ENCODE data around the gene PDSS2.

DNA sequence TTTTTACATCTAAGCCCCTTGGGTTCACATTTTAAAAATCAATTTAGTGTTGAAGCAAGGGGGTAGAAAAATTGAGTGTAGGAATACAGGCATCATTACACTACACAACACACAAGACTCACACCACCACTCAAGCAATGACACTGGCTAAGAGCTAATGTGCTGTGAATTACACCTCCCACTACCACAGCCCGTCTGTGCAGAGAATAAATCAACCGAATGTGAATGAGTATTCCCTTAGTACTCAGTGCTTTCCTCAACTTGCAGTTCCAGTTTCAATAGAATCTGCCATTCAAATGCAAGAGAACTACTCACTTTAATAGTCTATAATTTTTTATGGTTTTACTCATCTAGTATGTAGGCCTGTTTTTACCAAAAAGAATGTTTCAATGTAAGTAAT is 114.4 kb downstream of the PDSS2 start:
- TF ChIP-seq, protein P1, sequence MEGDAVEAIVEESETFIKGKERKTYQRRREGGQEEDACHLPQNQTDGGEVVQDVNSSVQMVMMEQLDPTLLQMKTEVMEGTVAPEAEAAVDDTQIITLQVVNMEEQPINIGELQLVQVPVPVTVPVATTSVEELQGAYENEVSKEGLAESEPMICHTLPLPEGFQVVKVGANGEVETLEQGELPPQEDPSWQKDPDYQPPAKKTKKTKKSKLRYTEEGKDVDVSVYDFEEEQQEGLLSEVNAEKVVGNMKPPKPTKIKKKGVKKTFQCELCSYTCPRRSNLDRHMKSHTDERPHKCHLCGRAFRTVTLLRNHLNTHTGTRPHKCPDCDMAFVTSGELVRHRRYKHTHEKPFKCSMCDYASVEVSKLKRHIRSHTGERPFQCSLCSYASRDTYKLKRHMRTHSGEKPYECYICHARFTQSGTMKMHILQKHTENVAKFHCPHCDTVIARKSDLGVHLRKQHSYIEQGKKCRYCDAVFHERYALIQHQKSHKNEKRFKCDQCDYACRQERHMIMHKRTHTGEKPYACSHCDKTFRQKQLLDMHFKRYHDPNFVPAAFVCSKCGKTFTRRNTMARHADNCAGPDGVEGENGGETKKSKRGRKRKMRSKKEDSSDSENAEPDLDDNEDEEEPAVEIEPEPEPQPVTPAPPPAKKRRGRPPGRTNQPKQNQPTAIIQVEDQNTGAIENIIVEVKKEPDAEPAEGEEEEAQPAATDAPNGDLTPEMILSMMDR (IDR thresholded peaks at IDR 0.05): no peak
- TF ChIP-seq POLR2AphosphoS5 (IDR thresholded peaks at IDR 0.05; ENCODE audit: insufficient read depth in 1 of 2, low read depth in 1 of 2): no peak
